Astrocyte (in vitro differentiated cells and primary cell): ENCODE data around the gene SZRD1. TPM values are rescaled to one million over a fixed set of nuclear protein-coding genes. Genes with fewer than 3 reads are reported as not detected.

ENCODE experiments used
- DNase-seq: peaks from one replicate; pipeline ENCODE4 v3.0.0-alpha.2; 2010; ENCODE audit warnings: low read depth
- FAIRE-seq: peaks from 2 replicates; lab custom pipeline; 2011; peaks lifted over from hg19 to GRCh38; lab: Jason Lieb, UNC
- H2AFZ ChIP-seq: 2 replicates; pipeline ENCODE4 v1.6.0; 2012; ENCODE audit warnings: low read depth, low read length, inconsistent platforms
- H3K27ac ChIP-seq: 2 replicates; pipeline ENCODE4 v1.5.1; 2011; ENCODE audit warnings: low read depth, low read length, inconsistent platforms
- H3K27me3 ChIP-seq: 2 replicates; pipeline ENCODE4 v1.6.0; 2011; ENCODE audit warnings: low read length, inconsistent platforms; ENCODE audit not compliant: insufficient read depth
- H3K36me3 ChIP-seq: 2 replicates; pipeline ENCODE4 v1.5.1; 2011; ENCODE audit warnings: low read length, inconsistent platforms; ENCODE audit not compliant: insufficient read depth
- H3K4me1 ChIP-seq: 2 replicates; pipeline ENCODE4 v1.5.1; 2011; ENCODE audit warnings: low read length, inconsistent platforms; ENCODE audit not compliant: insufficient read depth
- H3K4me2 ChIP-seq: 2 replicates; pipeline ENCODE4 v1.6.0; 2012; ENCODE audit warnings: low read length, inconsistent platforms
- H3K4me3 ChIP-seq: 2 replicates; pipeline ENCODE4 v1.5.1; 2011; ENCODE audit warnings: low read depth, mild to moderate bottlenecking, low read length, inconsistent platforms; ENCODE audit not compliant: insufficient read depth
- H3K79me2 ChIP-seq: 2 replicates; pipeline ENCODE4 v1.6.0; 2012; ENCODE audit warnings: mild to moderate bottlenecking, low read length, inconsistent platforms; ENCODE audit not compliant: insufficient read depth
- H3K9ac ChIP-seq: 2 replicates; pipeline ENCODE4 v1.6.0; 2012; ENCODE audit warnings: mild to moderate bottlenecking, low read length, inconsistent platforms
- H3K9me3 ChIP-seq: 2 replicates; pipeline ENCODE4 v1.5.1; 2012; ENCODE audit warnings: low read depth, mild to moderate bottlenecking, low read length, inconsistent platforms; ENCODE audit not compliant: insufficient read depth
- H4K20me1 ChIP-seq: 2 replicates; pipeline ENCODE4 v1.6.0; 2012; ENCODE audit warnings: low read length, inconsistent platforms; ENCODE audit not compliant: insufficient read depth
- H3K27ac Mint-ChIP-seq: one replicate; pipeline ENCODE4 v1.8.0; 2021; ENCODE audit warnings: mild to moderate bottlenecking, mixed read lengths; ENCODE audit not compliant: unreplicated experiment
- H3K27me3 Mint-ChIP-seq: one replicate; pipeline ENCODE4 v1.8.0; 2021; ENCODE audit warnings: low read depth, mixed read lengths; ENCODE audit not compliant: unreplicated experiment
- H3K36me3 Mint-ChIP-seq: one replicate; pipeline ENCODE4 v1.8.0; 2021; ENCODE audit warnings: low read depth, mixed read lengths; ENCODE audit not compliant: unreplicated experiment
- H3K4me1 Mint-ChIP-seq: one replicate; pipeline ENCODE4 v1.8.0; 2021; ENCODE audit warnings: low read depth, mixed read lengths; ENCODE audit not compliant: unreplicated experiment
- H3K4me3 Mint-ChIP-seq: one replicate; pipeline ENCODE4 v1.8.0; 2021; ENCODE audit warnings: mild to moderate bottlenecking, moderate library complexity, mixed read lengths; ENCODE audit not compliant: unreplicated experiment
- H3K9me3 Mint-ChIP-seq: one replicate; pipeline ENCODE4 v1.8.0; 2021; ENCODE audit warnings: mild to moderate bottlenecking, mixed read lengths; ENCODE audit not compliant: unreplicated experiment
- EZH2 ChIP-seq: IDR thresholded peaks from 2 replicates; pipeline ENCODE4 v1.6.1; 2012; ENCODE audit warnings: mild to moderate bottlenecking, low read length, inconsistent platforms; ENCODE audit not compliant: insufficient read depth
- total RNA-seq: library from RNA; stranded (reverse); gene quantifications from 2 replicates; pipeline ENCODE4 v1.2.1, GENCODE V29; 2021
- TF ChIP-seq, protein P1 (sequence below): IDR thresholded peaks from 2 replicates; pipeline ENCODE4 v1.5.1; 2011; ENCODE audit warnings: low read depth, mild to moderate bottlenecking, inconsistent platforms, low read length, moderate library complexity; ENCODE audit not compliant: insufficient read depth

SZRD1 gene
- total RNA-seq, 1 donor from 2014 or later = 165 TPM

- peaks cover 11% of the 10 kb centered on the region for H3K27me3 Mint-ChIP-seq
Measured at GRCh38 chr1:16430606-16431005, 63.6 kb downstream of the SZRD1 start.

DNA sequence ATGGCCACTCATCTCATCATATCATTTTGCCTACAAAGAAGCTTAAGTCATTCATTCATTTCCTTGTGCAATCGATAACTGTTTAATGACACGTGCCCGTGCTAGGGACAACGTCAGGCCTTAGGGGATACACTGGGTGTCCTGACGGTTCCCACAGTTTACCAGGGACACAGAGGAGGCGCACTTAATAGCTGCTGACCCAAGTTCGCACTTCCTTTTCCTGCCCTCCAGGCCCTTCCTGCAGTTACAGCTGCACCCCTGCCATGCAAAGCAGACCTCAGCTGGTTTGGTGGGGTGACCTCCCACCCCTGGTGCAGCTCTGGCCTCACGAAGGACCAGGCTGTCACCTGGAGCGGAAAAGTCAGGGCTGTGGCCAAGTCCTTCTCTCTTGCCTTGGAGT, 66.0 kb downstream of the SZRD1 start:
- H3K79me2 ChIP-seq = no peaks in the 10 kb centered on the region
- Mint-ChIP-seq H3K4me1 (no peaks in the 10 kb centered on the region), H3K27ac (no peak overlapping the region), H3K27me3 (peaks cover 13% of the 10 kb centered on the region), H3K36me3 (no peaks in the 10 kb centered on the region), H3K9me3 (no peaks in the 10 kb centered on the region), H3K4me3 (no peak overlapping the region)
- FAIRE-seq (no peak), DNase-seq (no peak)
- H3K27me3 ChIP-seq = peaks cover 5% of the 10 kb centered on the region
- no peaks in the 10 kb centered on the region for H3K4me1 ChIP-seq
- no peaks in the 10 kb centered on the region for H4K20me1 ChIP-seq
- no peak overlapping the region for H3K9ac ChIP-seq
- H3K4me2 ChIP-seq = no peak overlapping the region
- no peaks in the 10 kb centered on the region for H3K36me3 ChIP-seq
- H3K27ac ChIP-seq = no peak overlapping the region
- no peak for TF ChIP-seq EZH2
- TF ChIP-seq, protein P1, sequence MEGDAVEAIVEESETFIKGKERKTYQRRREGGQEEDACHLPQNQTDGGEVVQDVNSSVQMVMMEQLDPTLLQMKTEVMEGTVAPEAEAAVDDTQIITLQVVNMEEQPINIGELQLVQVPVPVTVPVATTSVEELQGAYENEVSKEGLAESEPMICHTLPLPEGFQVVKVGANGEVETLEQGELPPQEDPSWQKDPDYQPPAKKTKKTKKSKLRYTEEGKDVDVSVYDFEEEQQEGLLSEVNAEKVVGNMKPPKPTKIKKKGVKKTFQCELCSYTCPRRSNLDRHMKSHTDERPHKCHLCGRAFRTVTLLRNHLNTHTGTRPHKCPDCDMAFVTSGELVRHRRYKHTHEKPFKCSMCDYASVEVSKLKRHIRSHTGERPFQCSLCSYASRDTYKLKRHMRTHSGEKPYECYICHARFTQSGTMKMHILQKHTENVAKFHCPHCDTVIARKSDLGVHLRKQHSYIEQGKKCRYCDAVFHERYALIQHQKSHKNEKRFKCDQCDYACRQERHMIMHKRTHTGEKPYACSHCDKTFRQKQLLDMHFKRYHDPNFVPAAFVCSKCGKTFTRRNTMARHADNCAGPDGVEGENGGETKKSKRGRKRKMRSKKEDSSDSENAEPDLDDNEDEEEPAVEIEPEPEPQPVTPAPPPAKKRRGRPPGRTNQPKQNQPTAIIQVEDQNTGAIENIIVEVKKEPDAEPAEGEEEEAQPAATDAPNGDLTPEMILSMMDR = no peak
- H2AFZ ChIP-seq = no peak overlapping the region
- no peaks in the 10 kb centered on the region for H3K9me3 ChIP-seq
- H3K4me3 ChIP-seq = no peak overlapping the region

More at GRCh38 chr1:16430606-16431005, 63.6 kb downstream of the SZRD1 start:
- H3K4me2 ChIP-seq = no peak overlapping the region
- H3K36me3 Mint-ChIP-seq = no peaks in the 10 kb centered on the region
- no peaks in the 10 kb centered on the region for H3K9me3 ChIP-seq
- H3K9me3 Mint-ChIP-seq = no peaks in the 10 kb centered on the region
- H3K4me1 Mint-ChIP-seq = no peaks in the 10 kb centered on the region
- no peak overlapping the region for H3K4me3 Mint-ChIP-seq
- no peaks in the 10 kb centered on the region for H3K36me3 ChIP-seq
- H2AFZ ChIP-seq = no peak overlapping the region
- FAIRE-seq (no peak), DNase-seq (no peak)
- no peak overlapping the region for H3K4me3 ChIP-seq
- H4K20me1 ChIP-seq = no peaks in the 10 kb centered on the region
- H3K4me1 ChIP-seq = no peaks in the 10 kb centered on the region
- H3K27me3 ChIP-seq = peaks cover 5% of the 10 kb centered on the region
- no peak overlapping the region for H3K9ac ChIP-seq
- no peak overlapping the region for H3K27ac Mint-ChIP-seq
- no peaks in the 10 kb centered on the region for H3K79me2 ChIP-seq
- no peak for TF ChIP-seq EZH2
- TF ChIP-seq, protein P1 = no peak
- H3K27ac ChIP-seq = no peak overlapping the region

DNA sequence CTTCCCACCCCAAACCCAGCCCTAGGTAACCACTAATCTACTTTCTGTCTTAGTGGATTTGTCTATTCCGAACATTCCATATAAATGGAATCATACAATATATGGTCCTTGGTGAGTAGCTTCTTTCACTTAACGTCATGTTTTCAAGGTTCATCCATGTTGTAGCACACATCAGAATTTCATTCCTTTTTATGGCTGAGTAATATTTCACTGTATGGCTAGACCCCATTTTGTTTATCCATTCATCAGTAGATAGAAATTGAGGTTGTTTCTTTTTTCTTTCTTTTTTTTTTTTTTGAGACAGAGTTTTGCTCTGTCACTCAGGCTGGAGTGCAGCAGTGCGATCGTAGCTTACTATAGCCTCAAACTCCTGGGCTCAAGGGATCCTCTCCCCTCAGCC, 67.0 kb downstream of the SZRD1 start:
- no peak overlapping the region for H2AFZ ChIP-seq
- no peak overlapping the region for H3K9ac ChIP-seq
- no peak for FAIRE-seq
- Mint-ChIP-seq H3K4me1 (no peaks in the 10 kb centered on the region), H3K27ac (no peak overlapping the region), H3K36me3 (no peaks in the 10 kb centered on the region), H3K9me3 (no peaks in the 10 kb centered on the region), H3K27me3 (peaks cover 13% of the 10 kb centered on the region), H3K4me3 (no peak overlapping the region)
- TF ChIP-seq, protein P1 = no peak
- TF ChIP-seq EZH2 = no peak
- no peaks in the 10 kb centered on the region for H3K9me3 ChIP-seq
- no peaks in the 10 kb centered on the region for H3K36me3 ChIP-seq
- no peaks in the 10 kb centered on the region for H3K79me2 ChIP-seq
- H3K27me3 ChIP-seq = peaks cover 5% of the 10 kb centered on the region
- no peaks in the 10 kb centered on the region for H4K20me1 ChIP-seq
- no peaks in the 10 kb centered on the region for H3K4me1 ChIP-seq
- H3K4me2 ChIP-seq = no peak overlapping the region
- no peak overlapping the region for H3K27ac ChIP-seq
- DNase-seq = no peak
- H3K4me3 ChIP-seq = no peak overlapping the region
